ENCODE data around the gene SLC2A9.
A peak's percentile ranks its signal among the peaks of the same experiment; 100 is the strongest.

SLC2A9 gene

GRCh38 chr4:10003666-10004065 is 17.6 kb downstream of the SLC2A9 start:
- TF ChIP-seq EZH2phosphoT487 (IDR thresholded peaks at IDR 0.05; ENCODE audit: low read depth) (no peak), CTCF (IDR thresholded peaks at IDR 0.05; ENCODE audit: low read depth, low read length) (no peak)

GRCh38 chr4:10002278-10002677 is 19.0 kb downstream of the SLC2A9 start:
- H3K27me3 ChIP-seq (ENCODE audit: low read depth, low read length), result no peaks in the 10 kb centered on the region
- TF ChIP-seq CTCF (IDR thresholded peaks at IDR 0.05; ENCODE audit: low read depth, low read length) (no peak), EZH2phosphoT487 (IDR thresholded peaks at IDR 0.05; ENCODE audit: low read depth) (no peak)
- H3K9me3 ChIP-seq (ENCODE audit: insufficient read depth, low read length), result no peaks in the 10 kb centered on the region
- H4K20me1 ChIP-seq (ENCODE audit: insufficient read depth, low read length), result no peaks in the 10 kb centered on the region
- H3K79me2 ChIP-seq (ENCODE audit: low read length), result no peaks in the 10 kb centered on the region
- H3K27ac ChIP-seq (ENCODE audit: low read length), result no peak overlapping the region
- no peak overlapping the region for H3K9ac ChIP-seq (ENCODE audit: low read length)
- peaks cover 76% of the 10 kb centered on the region for H3K4me1 ChIP-seq (ENCODE audit: low read length)
- no peak overlapping the region for H2AFZ ChIP-seq (ENCODE audit: low read depth, low read length)
- no peak overlapping the region for H3K4me3 ChIP-seq (ENCODE audit: low read length)
- H3K4me2 ChIP-seq (ENCODE audit: low read length), result no peak overlapping the region
- no peaks in the 10 kb centered on the region for H3K36me3 ChIP-seq (replicated peaks; ENCODE audit: low read depth, low read length)

More at GRCh38 chr4:10003666-10004065, 17.6 kb downstream of the SLC2A9 start:
- Histone ChIP-seq H3K4me1 (ENCODE audit: low read length) (peaks cover 84% of the 10 kb centered on the region), H3K27ac (ENCODE audit: low read length) (no peak overlapping the region; the same call in 1 of the 2 replicates), H3K4me2 (ENCODE audit: low read length) (no peak overlapping the region), H3K79me2 (ENCODE audit: low read length) (no peaks in the 10 kb centered on the region), H4K20me1 (ENCODE audit: insufficient read depth, low read length) (no peaks in the 10 kb centered on the region), H3K36me3 (replicated peaks; ENCODE audit: low read depth, low read length) (no peaks in the 10 kb centered on the region), H3K4me3 (ENCODE audit: low read length) (no peak overlapping the region), H2AFZ (ENCODE audit: low read depth, low read length) (no peak overlapping the region), H3K9ac (ENCODE audit: low read length) (no peak overlapping the region), H3K9me3 (ENCODE audit: insufficient read depth, low read length) (no peaks in the 10 kb centered on the region), H3K27me3 (ENCODE audit: low read depth, low read length) (no peaks in the 10 kb centered on the region)

- TF ChIP-seq CTCF (IDR thresholded peaks at IDR 0.05; ENCODE audit: low read depth, low read length), result no peak
- TF ChIP-seq EZH2phosphoT487 (IDR thresholded peaks at IDR 0.05; ENCODE audit: low read depth), result no peak
- H3K4me1 ChIP-seq (ENCODE audit: low read length), result peaks cover 70% of the 10 kb centered on the region
Measured at GRCh38 chr4:10001757-10002156, 19.5 kb downstream of the SLC2A9 start.

GRCh38 chr4:9999956-10000561 is 21.2 kb downstream of the SLC2A9 start:
- Histone ChIP-seq H3K4me1 (ENCODE audit: low read length) (peaks cover 63% of the 10 kb centered on the region), H3K27ac (ENCODE audit: low read length) (no peak overlapping the region), H2AFZ (ENCODE audit: low read depth, low read length) (peak overlapping the region; percentile 37; the same call in 1 of the 2 replicates), H3K9me3 (ENCODE audit: insufficient read depth, low read length) (no peaks in the 10 kb centered on the region), H3K9ac (ENCODE audit: low read length) (no peak overlapping the region), H3K79me2 (ENCODE audit: low read length) (no peaks in the 10 kb centered on the region), H3K36me3 (replicated peaks; ENCODE audit: low read depth, low read length) (peaks cover 3% of the 10 kb centered on the region), H4K20me1 (ENCODE audit: insufficient read depth, low read length) (no peaks in the 10 kb centered on the region), H3K4me2 (ENCODE audit: low read length) (peak overlapping the region; percentile 16; the same call in 1 of the 2 replicates), H3K27me3 (ENCODE audit: low read depth, low read length) (no peaks in the 10 kb centered on the region), H3K4me3 (ENCODE audit: low read length) (no peak overlapping the region)
- TF ChIP-seq CTCF (IDR thresholded peaks at IDR 0.05; ENCODE audit: low read depth, low read length) (no peak), EZH2phosphoT487 (IDR thresholded peaks at IDR 0.05; ENCODE audit: low read depth) (no peak)

More at GRCh38 chr4:10001757-10002156, 19.5 kb downstream of the SLC2A9 start:
- Histone ChIP-seq H3K79me2 (ENCODE audit: low read length) (no peaks in the 10 kb centered on the region), H3K9ac (ENCODE audit: low read length) (no peak overlapping the region), H3K4me3 (ENCODE audit: low read length) (no peak overlapping the region), H3K4me2 (ENCODE audit: low read length) (no peak overlapping the region), H3K9me3 (ENCODE audit: insufficient read depth, low read length) (no peaks in the 10 kb centered on the region), H2AFZ (ENCODE audit: low read depth, low read length) (no peak overlapping the region), H3K27ac (ENCODE audit: low read length) (no peak overlapping the region), H3K36me3 (replicated peaks; ENCODE audit: low read depth, low read length) (no peaks in the 10 kb centered on the region), H3K27me3 (ENCODE audit: low read depth, low read length) (no peaks in the 10 kb centered on the region), H4K20me1 (ENCODE audit: insufficient read depth, low read length) (no peaks in the 10 kb centered on the region)

Data from OCI-LY3 (cell line).